ENCODE data around the gene TMEM45A. TPM values are rescaled to one million over a fixed set of nuclear protein-coding genes. Genes with fewer than 3 reads are reported as not detected.

TMEM45A gene
- total RNA-seq, 1 experiment from 2014 or later, result 48.5 TPM

GRCh38 chr3:100556673-100557310 lies 64.4 kb downstream of the TMEM45A start:
- peak in 1 of 2 experiments; percentile 19 for DNase-seq (ENCODE audit: low read depth in 1 of 2, low spot score in 2 of 2)
- Histone ChIP-seq H3K4me1 (replicated peaks) (peaks cover 28% of the 10 kb centered on the region), H3K27ac (no peak overlapping the region), H3K9me3 (replicated peaks) (no peaks in the 10 kb centered on the region), H3K27me3 (replicated peaks) (no peaks in the 10 kb centered on the region), H3K4me3 (no peak overlapping the region), H3K36me3 (no peaks in the 10 kb centered on the region)

- Histone ChIP-seq H3K9me3 (replicated peaks) (no peaks in the 10 kb centered on the region), H3K27me3 (replicated peaks) (no peaks in the 10 kb centered on the region), H3K4me1 (replicated peaks) (peaks cover 28% of the 10 kb centered on the region), H3K27ac (no peak overlapping the region), H3K36me3 (no peaks in the 10 kb centered on the region), H3K4me3 (no peak overlapping the region)
- DNase-seq (ENCODE audit: low read depth in 1 of 2, low spot score in 2 of 2), result no peak
Observed at GRCh38 chr3:100558233-100558632, 65.8 kb downstream of the TMEM45A start.

- Histone ChIP-seq H3K4me1 (replicated peaks) (peaks cover 28% of the 10 kb centered on the region), H3K27me3 (replicated peaks) (no peaks in the 10 kb centered on the region), H3K27ac (no peak overlapping the region), H3K4me3 (no peak overlapping the region), H3K9me3 (replicated peaks) (no peaks in the 10 kb centered on the region), H3K36me3 (no peaks in the 10 kb centered on the region)
- DNase-seq (ENCODE audit: low read depth in 1 of 2, low spot score in 2 of 2), result no peak
Observed at GRCh38 chr3:100560426-100560825, 68.0 kb downstream of the TMEM45A start.

GRCh38 chr3:100561459-100562158 lies 69.2 kb downstream of the TMEM45A start:
- no peak overlapping the region for H3K27ac ChIP-seq
- DNase-seq (ENCODE audit: low read depth in 1 of 2, low spot score in 2 of 2), result no peak
- no peak overlapping the region for H3K4me3 ChIP-seq
- no peaks in the 10 kb centered on the region for H3K27me3 ChIP-seq (replicated peaks)
- H3K9me3 ChIP-seq (replicated peaks), result no peaks in the 10 kb centered on the region
- no peaks in the 10 kb centered on the region for H3K36me3 ChIP-seq
- peaks cover 26% of the 10 kb centered on the region for H3K4me1 ChIP-seq (replicated peaks)

GRCh38 chr3:100562224-100562857 lies 69.9 kb downstream of the TMEM45A start:
- H3K36me3 ChIP-seq, result no peaks in the 10 kb centered on the region
- H3K27me3 ChIP-seq (replicated peaks), result no peaks in the 10 kb centered on the region
- no peak overlapping the region for H3K27ac ChIP-seq
- peaks cover 19% of the 10 kb centered on the region for H3K4me1 ChIP-seq (replicated peaks)
- no peak for DNase-seq (ENCODE audit: low read depth in 1 of 2, low spot score in 2 of 2)
- no peak overlapping the region for H3K4me3 ChIP-seq
- H3K9me3 ChIP-seq (replicated peaks), result no peaks in the 10 kb centered on the region

- no peaks in the 10 kb centered on the region for H3K27me3 ChIP-seq (replicated peaks)
- no peak overlapping the region for H3K4me3 ChIP-seq
- no peak overlapping the region for H3K27ac ChIP-seq
- no peaks in the 10 kb centered on the region for H3K9me3 ChIP-seq (replicated peaks)
- H3K36me3 ChIP-seq, result no peaks in the 10 kb centered on the region
- H3K4me1 ChIP-seq (replicated peaks), result peaks cover 10% of the 10 kb centered on the region
- no peak for DNase-seq (ENCODE audit: low read depth in 1 of 2, low spot score in 2 of 2)
Observed at GRCh38 chr3:100563228-100563627, 70.8 kb downstream of the TMEM45A start.

GRCh38 chr3:100563652-100564211 lies 71.3 kb downstream of the TMEM45A start:
- H3K36me3 ChIP-seq, result no peaks in the 10 kb centered on the region
- no peaks in the 10 kb centered on the region for H3K27me3 ChIP-seq (replicated peaks)
- H3K27ac ChIP-seq, result no peak overlapping the region
- H3K9me3 ChIP-seq (replicated peaks), result no peaks in the 10 kb centered on the region
- no peak for DNase-seq (ENCODE audit: low read depth in 1 of 2, low spot score in 2 of 2)
- H3K4me3 ChIP-seq, result no peak overlapping the region
- H3K4me1 ChIP-seq (replicated peaks), result peaks cover 5% of the 10 kb centered on the region; the same call in 1 of the 2 replicates

GRCh38 chr3:100570811-100571210 lies 78.4 kb downstream of the TMEM45A start:
- H3K27me3 ChIP-seq (replicated peaks), result no peaks in the 10 kb centered on the region
- H3K4me1 ChIP-seq (replicated peaks), result no peaks in the 10 kb centered on the region
- no peaks in the 10 kb centered on the region for H3K36me3 ChIP-seq
- no peak overlapping the region for H3K4me3 ChIP-seq
- H3K27ac ChIP-seq, result no peak overlapping the region
- no peaks in the 10 kb centered on the region for H3K9me3 ChIP-seq (replicated peaks)
- DNase-seq (ENCODE audit: low read depth in 1 of 2, low spot score in 2 of 2), result no peak

- no peak overlapping the region for H3K27ac ChIP-seq
- no peaks in the 10 kb centered on the region for H3K36me3 ChIP-seq
- DNase-seq (ENCODE audit: low read depth in 1 of 2, low spot score in 2 of 2), result no peak
- H3K9me3 ChIP-seq (replicated peaks), result no peaks in the 10 kb centered on the region
- H3K4me3 ChIP-seq, result no peak overlapping the region
- no peaks in the 10 kb centered on the region; the same call in 1 of the 2 replicates for H3K27me3 ChIP-seq (replicated peaks)
- no peaks in the 10 kb centered on the region for H3K4me1 ChIP-seq (replicated peaks)
Observed at GRCh38 chr3:100574536-100574935, 82.1 kb downstream of the TMEM45A start.

GRCh38 chr3:100575704-100576103 lies 83.3 kb downstream of the TMEM45A start:
- Histone ChIP-seq H3K36me3 (no peaks in the 10 kb centered on the region), H3K4me1 (replicated peaks) (no peaks in the 10 kb centered on the region), H3K9me3 (replicated peaks) (no peaks in the 10 kb centered on the region), H3K4me3 (no peak overlapping the region), H3K27ac (no peak overlapping the region), H3K27me3 (replicated peaks) (no peaks in the 10 kb centered on the region; the same call in 1 of the 2 replicates)
- DNase-seq (ENCODE audit: low read depth in 1 of 2, low spot score in 2 of 2), result no peak

- Histone ChIP-seq H3K4me3 (no peak overlapping the region), H3K27ac (no peak overlapping the region), H3K9me3 (replicated peaks) (no peaks in the 10 kb centered on the region), H3K4me1 (replicated peaks) (peaks cover 10% of the 10 kb centered on the region; the same call in 1 of the 2 replicates), H3K36me3 (no peaks in the 10 kb centered on the region), H3K27me3 (replicated peaks) (no peaks in the 10 kb centered on the region; the same call in 1 of the 2 replicates)
- no peak for DNase-seq (ENCODE audit: low read depth in 1 of 2, low spot score in 2 of 2)
Observed at GRCh38 chr3:100577382-100578008, 85.1 kb downstream of the TMEM45A start.

- Histone ChIP-seq H3K27me3 (replicated peaks) (no peaks in the 10 kb centered on the region; the same call in 1 of the 2 replicates), H3K36me3 (no peaks in the 10 kb centered on the region), H3K9me3 (replicated peaks) (no peaks in the 10 kb centered on the region), H3K4me3 (no peak overlapping the region), H3K4me1 (replicated peaks) (peaks cover 10% of the 10 kb centered on the region; the same call in 1 of the 2 replicates), H3K27ac (no peak overlapping the region)
- no peak for DNase-seq (ENCODE audit: low read depth in 1 of 2, low spot score in 2 of 2)
Observed at GRCh38 chr3:100578646-100579045, 86.2 kb downstream of the TMEM45A start.

GRCh38 chr3:100580147-100580546 lies 87.7 kb downstream of the TMEM45A start:
- Histone ChIP-seq H3K27ac (no peak overlapping the region), H3K36me3 (no peaks in the 10 kb centered on the region), H3K4me1 (replicated peaks) (peaks cover 10% of the 10 kb centered on the region; the same call in 1 of the 2 replicates), H3K4me3 (no peak overlapping the region), H3K27me3 (replicated peaks) (no peaks in the 10 kb centered on the region; the same call in 1 of the 2 replicates), H3K9me3 (replicated peaks) (no peaks in the 10 kb centered on the region)
- DNase-seq (ENCODE audit: low read depth in 1 of 2, low spot score in 2 of 2), result no peak
